Measurements from ENCODE around the gene LPCAT1.
"Not testable (repeated sequence)": the region's sequence is repeated elsewhere in the genome, so short reads cannot be mapped to it uniquely, and the experiment has no call there.

LPCAT1 gene

GRCh38 chr5:1476967-1477310 lies 46.8 kb downstream of the LPCAT1 start:
- H3K4me3 ChIP-seq (ENCODE audit: control insufficient read depth, low read depth, low read length) = no peak overlapping the region
- no peak for TF ChIP-seq CTCF (conservative IDR thresholded peaks at IDR 0.05; ENCODE audit: control insufficient read depth, insufficient read depth, low read depth, low read length)
- DNase-seq (ENCODE audit: low read depth) = no peak

GRCh38 chr5:1476181-1476966 lies 47.4 kb downstream of the LPCAT1 start:
- no peak overlapping the region for H3K4me3 ChIP-seq (ENCODE audit: control insufficient read depth, low read depth, low read length)
- TF ChIP-seq CTCF (conservative IDR thresholded peaks at IDR 0.05; ENCODE audit: control insufficient read depth, insufficient read depth, low read depth, low read length) = no peak
- no peak for DNase-seq (ENCODE audit: low read depth)

GRCh38 chr5:1475544-1475900 lies 48.2 kb downstream of the LPCAT1 start:
- DNase-seq (ENCODE audit: low read depth); H3K4me3 ChIP-seq (ENCODE audit: control insufficient read depth, low read depth, low read length): not testable (repeated sequence)

GRCh38 chr5:1474866-1475543 lies 48.8 kb downstream of the LPCAT1 start:
- H3K4me3 ChIP-seq (ENCODE audit: control insufficient read depth, low read depth, low read length) = no peak overlapping the region
- TF ChIP-seq CTCF (conservative IDR thresholded peaks at IDR 0.05; ENCODE audit: control insufficient read depth, insufficient read depth, low read depth, low read length) = no peak
- no peak for DNase-seq (ENCODE audit: low read depth)

GRCh38 chr5:1474183-1474839 lies 49.4 kb downstream of the LPCAT1 start:
- no peak overlapping the region for H3K4me3 ChIP-seq (ENCODE audit: control insufficient read depth, low read depth, low read length)
- TF ChIP-seq CTCF (conservative IDR thresholded peaks at IDR 0.05; ENCODE audit: control insufficient read depth, insufficient read depth, low read depth, low read length) = no peak
- no peak for DNase-seq (ENCODE audit: low read depth)

- no peak for TF ChIP-seq CTCF (conservative IDR thresholded peaks at IDR 0.05; ENCODE audit: control insufficient read depth, insufficient read depth, low read depth, low read length)
- no peak overlapping the region for H3K4me3 ChIP-seq (ENCODE audit: control insufficient read depth, low read depth, low read length)
Measured at GRCh38 chr5:1473746-1474145, 50.0 kb downstream of the LPCAT1 start.

GRCh38 chr5:1472964-1473628 lies 50.7 kb downstream of the LPCAT1 start:
- H3K4me3 ChIP-seq (ENCODE audit: control insufficient read depth, low read depth, low read length) = no peak overlapping the region
- no peak for DNase-seq (ENCODE audit: low read depth)
- TF ChIP-seq CTCF (conservative IDR thresholded peaks at IDR 0.05; ENCODE audit: control insufficient read depth, insufficient read depth, low read depth, low read length) = no peak

More at GRCh38 chr5:1473746-1474145, 50.0 kb downstream of the LPCAT1 start:
- no peak for DNase-seq (ENCODE audit: low read depth)

Data from fibroblast of mammary gland (primary cell).